Stimulated activated CD8-positive, alpha-beta memory T cell treated with anti-CD3 and anti-CD28 coated beads, Interleukin-12 subunit alpha, Interleukin-12 subunit beta, amount 100 ng/mL, for 1 hour (primary cell): ENCODE measurements around the gene FEZ2.

Source experiments
- DNase-seq: peaks from one replicate; pipeline ENCODE4 v3.0.0-alpha.2; 2020; ENCODE audit warnings: low read depth

FEZ2 gene

GRCh38 chr2:36561237-36561944 lies 36.6 kb downstream of the FEZ2 start:
- no peak for DNase-seq

- no peak for DNase-seq
These were observed 37.2 kb downstream of the FEZ2 start for GRCh38 chr2:36560726-36561125.

GRCh38 chr2:36559221-36559942 lies 38.6 kb downstream of the FEZ2 start:
- DNase-seq, result no peak

DNA sequence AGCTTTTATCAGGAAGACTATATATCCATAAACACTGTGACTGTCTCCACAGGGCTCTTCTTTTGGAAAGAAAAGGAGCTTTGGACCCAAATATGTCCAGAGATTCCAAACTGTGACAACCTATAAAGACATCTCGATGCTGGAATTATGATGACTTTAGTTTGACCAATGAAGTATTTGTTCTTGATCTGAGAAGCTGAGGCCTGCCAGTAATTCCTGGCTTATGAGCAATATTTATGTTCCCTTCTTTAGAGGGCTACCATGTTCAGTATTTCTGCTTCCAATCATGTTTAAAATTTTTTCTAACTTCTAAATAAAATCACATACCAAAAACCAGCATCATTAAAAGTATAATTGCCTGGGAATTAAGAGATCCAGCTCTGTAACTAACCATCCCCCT lies 41.1 kb downstream of the FEZ2 start:
- DNase-seq, result no peak

GRCh38 chr2:36555789-36556188 lies 42.2 kb downstream of the FEZ2 start:
- no peak for DNase-seq

DNA sequence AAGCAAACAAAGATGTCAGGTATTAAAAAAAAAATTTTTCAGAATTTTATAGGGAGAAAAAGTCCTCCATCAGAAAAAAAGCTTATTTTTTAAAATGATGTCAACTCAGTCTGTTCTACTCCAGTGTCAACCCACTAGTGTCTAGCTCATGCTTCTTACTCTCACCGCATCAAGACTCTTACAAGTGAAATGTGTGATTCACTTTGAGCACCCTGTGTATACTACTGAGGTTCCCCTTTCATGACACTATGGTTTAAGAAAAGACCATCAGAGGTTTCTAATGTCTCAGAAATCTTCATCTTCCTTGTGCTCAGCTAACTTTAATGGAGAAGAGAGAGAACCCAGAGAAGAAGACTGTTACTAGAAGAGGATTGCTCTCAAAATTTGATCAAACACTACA lies 43.4 kb downstream of the FEZ2 start:
- DNase-seq, result no peak

- no peak for DNase-seq
These were observed 44.3 kb downstream of the FEZ2 start for GRCh38 chr2:36553683-36554082.

DNA sequence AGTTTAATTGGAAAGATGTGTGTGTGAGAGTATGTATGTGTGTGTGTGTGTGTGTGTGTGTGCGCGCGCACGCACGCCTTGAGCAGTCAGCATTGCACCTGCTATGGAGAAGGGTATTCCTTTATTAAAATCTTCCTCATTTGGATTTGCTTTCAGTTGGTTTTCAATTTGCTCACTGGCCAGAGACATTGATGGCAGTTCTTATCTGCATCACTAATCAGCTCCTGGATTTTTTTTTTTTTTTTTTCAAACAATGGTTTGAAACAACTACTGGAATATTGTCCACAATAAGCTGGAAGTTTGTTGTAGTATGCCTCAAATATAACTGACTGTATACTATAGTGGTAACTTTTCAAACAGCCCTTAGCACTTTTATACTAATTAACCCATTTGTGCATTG lies 48.0 kb downstream of the FEZ2 start:
- DNase-seq, result no peak

- no peak for DNase-seq
These were observed 48.8 kb downstream of the FEZ2 start for GRCh38 chr2:36549165-36549574.

DNA sequence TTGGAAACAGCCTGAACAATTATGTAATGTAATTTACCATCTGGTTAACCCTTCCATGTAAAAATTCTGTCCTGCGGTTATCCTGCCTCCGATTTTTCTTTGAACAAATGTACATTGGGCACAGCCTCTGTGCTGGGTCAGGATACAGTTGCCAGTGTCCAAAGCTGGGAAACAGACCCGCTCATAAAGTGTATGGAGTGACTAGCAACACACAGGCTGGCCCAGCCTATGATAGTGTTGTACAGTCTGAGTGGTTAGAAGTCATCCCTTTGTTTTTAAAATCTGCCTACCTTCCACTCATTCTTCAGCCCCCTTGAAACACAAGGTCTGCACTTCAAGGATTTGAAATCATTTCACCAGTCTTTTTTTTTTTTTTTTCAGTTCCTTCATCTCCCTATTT lies 50.1 kb downstream of the FEZ2 start:
- DNase-seq, result no peak

GRCh38 chr2:36545871-36546416 lies 52.0 kb downstream of the FEZ2 start:
- DNase-seq, result no peak

DNA sequence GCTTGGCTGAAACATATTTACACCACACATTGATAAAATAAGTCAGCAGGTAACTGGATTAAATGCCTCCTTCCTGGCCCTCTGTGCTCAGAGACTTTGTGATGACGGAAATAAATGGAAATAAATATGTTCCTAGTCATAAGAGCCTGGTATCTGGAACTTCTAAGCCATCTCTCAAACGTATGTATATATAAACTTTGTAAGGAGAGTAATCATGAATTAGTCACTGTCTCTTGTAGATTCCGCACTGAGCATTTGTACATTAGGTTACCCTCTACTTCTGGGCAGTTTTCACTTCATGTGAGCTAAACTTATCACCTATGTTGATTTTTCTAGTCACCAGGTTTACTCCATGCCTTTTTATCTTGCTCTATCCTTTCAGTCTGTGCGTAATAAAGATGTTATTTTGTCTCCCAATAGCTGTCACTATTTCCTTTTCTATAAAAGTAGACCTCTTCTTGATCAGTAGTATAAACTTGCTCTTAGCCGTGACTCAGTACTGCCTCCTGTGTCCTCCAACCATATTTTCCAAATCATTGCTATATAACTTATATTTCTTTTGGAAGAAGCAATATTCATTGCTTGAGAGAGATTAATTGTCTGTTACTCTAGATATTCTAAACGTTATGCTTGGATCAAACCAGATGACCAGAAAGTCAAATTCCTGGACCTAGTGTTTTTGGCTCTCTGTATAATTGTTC lies 53.2 kb downstream of the FEZ2 start:
- no peak for DNase-seq

DNA sequence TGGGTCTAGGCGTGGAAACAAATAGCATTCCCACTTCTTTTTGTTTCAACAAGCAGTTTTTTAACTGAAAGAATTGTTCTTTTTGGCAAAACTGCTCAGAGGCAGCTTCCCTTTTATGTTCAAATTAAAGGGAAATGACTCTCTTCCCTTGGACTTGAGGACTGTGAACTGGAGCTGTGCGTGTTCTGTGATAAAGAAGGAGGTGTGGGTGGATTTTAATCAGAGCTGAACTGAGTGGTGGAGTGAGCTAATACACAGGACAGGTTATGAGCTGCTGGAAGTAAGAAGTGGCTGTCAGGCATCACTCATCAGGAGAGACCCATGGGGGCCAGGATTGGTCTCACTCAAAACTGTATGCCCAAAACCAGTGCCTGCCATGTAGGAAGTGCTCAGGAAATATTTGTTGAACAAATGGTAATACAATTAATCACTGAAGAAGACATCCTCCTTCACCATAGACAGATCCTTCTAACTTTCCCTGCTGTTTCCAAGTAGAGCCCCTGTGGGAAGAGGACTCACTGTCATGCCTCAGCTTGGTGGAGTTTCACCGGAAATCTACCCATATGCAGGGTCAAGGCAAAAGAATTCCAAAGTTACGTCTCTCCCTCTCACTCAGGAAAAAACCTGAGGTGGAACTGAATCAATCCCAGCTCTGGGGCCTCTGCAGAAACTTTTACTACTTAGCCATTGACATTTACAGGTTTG lies 55.9 kb downstream of the FEZ2 start:
- DNase-seq, result no peak

- no peak for DNase-seq
These were observed 56.8 kb downstream of the FEZ2 start for GRCh38 chr2:36540986-36541754.

DNA sequence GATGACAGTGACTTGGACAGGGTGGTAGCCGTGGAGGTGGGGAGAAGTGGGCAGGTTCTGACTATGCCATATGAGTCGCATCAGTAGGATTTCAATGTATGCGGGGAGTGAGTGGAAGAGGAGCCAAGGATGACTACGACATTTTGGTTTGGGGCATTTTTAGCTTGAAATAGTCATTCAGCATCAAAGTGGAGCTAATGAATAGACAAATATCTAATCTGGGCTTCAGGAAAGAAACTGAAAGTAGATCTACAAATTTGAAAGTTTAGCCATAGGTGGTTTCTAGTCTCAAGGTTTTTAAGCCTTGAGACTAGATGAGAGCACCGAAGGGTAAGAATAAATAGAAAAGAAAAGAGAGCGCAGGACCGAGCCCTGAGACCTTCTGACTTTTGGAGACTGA lies 58.3 kb downstream of the FEZ2 start:
- no peak for DNase-seq

DNA sequence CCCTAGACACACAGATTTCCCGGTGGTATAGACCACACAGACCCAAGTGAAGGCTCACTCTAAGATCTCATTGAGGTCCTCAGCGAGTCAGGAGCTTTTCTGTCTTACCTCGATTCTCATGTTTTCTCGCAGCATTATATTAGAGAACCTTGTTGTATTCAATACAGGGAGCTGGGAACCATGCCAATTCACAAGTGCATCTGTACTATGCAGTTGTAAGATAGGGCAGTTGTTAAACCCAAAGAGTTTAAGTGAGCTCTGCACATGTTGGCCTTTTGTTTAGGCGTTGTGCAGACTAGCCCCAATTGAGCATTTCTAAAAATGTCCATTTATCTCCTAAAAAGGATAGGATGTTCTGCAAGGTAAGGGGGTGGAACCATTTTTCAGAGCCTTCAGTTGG lies 59.6 kb downstream of the FEZ2 start:
- DNase-seq, result no peak

DNA sequence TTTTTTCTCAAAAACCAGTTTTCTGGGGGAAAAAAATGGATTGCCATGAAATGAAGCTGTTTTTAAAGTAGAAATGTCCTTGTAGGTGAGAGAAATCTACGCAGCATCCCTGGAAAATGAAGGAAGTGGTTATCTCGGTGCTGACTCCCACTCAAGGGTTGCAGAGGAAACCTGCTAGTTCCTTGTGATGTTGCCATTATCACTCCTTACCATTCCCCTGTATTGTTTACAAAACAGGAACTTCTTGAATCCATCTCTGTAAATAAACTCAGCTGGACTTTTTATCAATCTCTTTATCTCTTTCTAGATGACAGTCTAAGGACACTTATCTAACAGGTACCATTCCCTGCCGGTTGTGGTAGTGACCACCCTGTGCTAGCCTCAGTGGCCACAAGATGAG lies 61.2 kb downstream of the FEZ2 start:
- DNase-seq, result no peak

GRCh38 chr2:36535099-36535498 lies 62.9 kb downstream of the FEZ2 start:
- no peak for DNase-seq

GRCh38 chr2:36534275-36534799 lies 63.6 kb downstream of the FEZ2 start:
- no peak for DNase-seq

GRCh38 chr2:36530983-36531354 lies 67.0 kb downstream of the FEZ2 start:
- DNase-seq, result no peak
